WTC11 (cell line): ENCODE measurements around the gene ERCC8. TPM values are rescaled to one million over a fixed set of nuclear protein-coding genes. Genes with fewer than 3 reads are reported as not detected.

Source experiments
- ATAC-seq: fragments of 200-7000 bp; cut with Tn5 transposase; 2 replicates; pipeline ENCODE4 v1.10.0; 2021; ENCODE audit warnings: mild to moderate bottlenecking, moderate library complexity
- CTCF ChIA-PET: fragments of 300-600 bp; sonication (Branson Sonifier 250); formaldehyde crosslinking; loops from one replicate; lab custom pipeline; 2021; ENCODE audit warnings: antibody characterized with exemption; lab: Charles Lee
- POLR2A ChIA-PET: fragments of 350-600 bp; sonication (Branson Sonifier 250); formaldehyde crosslinking; loops from one replicate; lab custom pipeline; 2021; ENCODE audit warnings: antibody characterized with exemption; lab: Charles Lee
- DNase-seq: peaks from one replicate; pipeline ENCODE4 v3.0.0; 2021; ENCODE audit warnings: low spot score
- H3K27ac Mint-ChIP-seq: 2 replicates; pipeline ENCODE4 v1.8.0; 2021; ENCODE audit warnings: mixed read lengths
- H3K27me3 Mint-ChIP-seq: 2 replicates; pipeline ENCODE4 v1.8.0; 2021; ENCODE audit warnings: low read depth, mild to moderate bottlenecking, moderate library complexity, mixed read lengths
- H3K36me3 Mint-ChIP-seq: 2 replicates; pipeline ENCODE4 v1.8.0; 2021; ENCODE audit warnings: mixed read lengths
- H3K4me1 Mint-ChIP-seq: 2 replicates; pipeline ENCODE4 v1.8.0; 2022; ENCODE audit warnings: mixed read lengths
- H3K4me3 Mint-ChIP-seq: 2 replicates; pipeline ENCODE4 v1.8.0; 2021; ENCODE audit warnings: mild to moderate bottlenecking, moderate library complexity, mixed read lengths
- H3K9me3 Mint-ChIP-seq: 2 replicates; pipeline ENCODE4 v1.8.0; 2021; ENCODE audit warnings: mixed read lengths
- AFF4 ChIP-seq: sonication (generic); formaldehyde crosslinking; IDR thresholded peaks from 2 replicates; pipeline ENCODE4 v1.8.1; 2023; ENCODE audit warnings: mild to moderate bottlenecking, missing genetic modification reagents, borderline replicate concordance
- ATF6 ChIP-seq: sonication (generic); formaldehyde crosslinking; IDR thresholded peaks from 2 replicates; pipeline ENCODE4 v1.8.1; 2023; ENCODE audit warnings: mild to moderate bottlenecking, missing genetic modification reagents
- E2F4 ChIP-seq: sonication (generic); formaldehyde crosslinking; IDR thresholded peaks from 2 replicates; pipeline ENCODE4 v1.8.1; 2022; ENCODE audit warnings: low read depth, mild to moderate bottlenecking, moderate library complexity, missing genetic modification reagents, borderline replicate concordance
- GTF2I ChIP-seq: fragments of 250-450 bp; sonication (Bioruptor Pico); conservative IDR thresholded peaks from 2 replicates; pipeline ENCODE4 v1.4.0; 2021; ENCODE audit warnings: mild to moderate bottlenecking
- IRF2 ChIP-seq: sonication (generic); formaldehyde crosslinking; IDR thresholded peaks from 2 replicates; pipeline ENCODE4 v1.8.0; 2022; ENCODE audit warnings: low read depth, missing genetic modification reagents, borderline replicate concordance
- KAT7 ChIP-seq: sonication (generic); formaldehyde crosslinking; IDR thresholded peaks from 2 replicates; pipeline ENCODE4 v1.8.1; 2023; ENCODE audit warnings: missing genetic modification reagents, mild to moderate bottlenecking, borderline replicate concordance
- NFE2L1 ChIP-seq: sonication (generic); formaldehyde crosslinking; IDR thresholded peaks from 2 replicates; pipeline ENCODE4 v1.8.1; 2023; ENCODE audit warnings: missing genetic modification reagents
- NR3C1 ChIP-seq: sonication (generic); formaldehyde crosslinking; conservative IDR thresholded peaks from 2 replicates; pipeline ENCODE4 v1.8.1; 2023; ENCODE audit warnings: low read depth, mild to moderate bottlenecking, missing genetic modification reagents
- RELA ChIP-seq: sonication (generic); formaldehyde crosslinking; IDR thresholded peaks from 2 replicates; pipeline ENCODE4 v1.8.1; 2022; ENCODE audit warnings: missing genetic modification reagents, mild to moderate bottlenecking, borderline replicate concordance
- SMAD3 ChIP-seq: sonication (generic); formaldehyde crosslinking; IDR thresholded peaks from 2 replicates; pipeline ENCODE4 v1.8.0; 2022; ENCODE audit warnings: missing genetic modification reagents, mild to moderate bottlenecking, borderline replicate concordance
- STAT6 ChIP-seq: sonication (generic); formaldehyde crosslinking; conservative IDR thresholded peaks from 2 replicates; pipeline ENCODE4 v1.8.1; 2023; ENCODE audit warnings: mild to moderate bottlenecking, low read depth, missing genetic modification reagents, moderate library complexity
- TEAD1 ChIP-seq: sonication (generic); formaldehyde crosslinking; IDR thresholded peaks from 2 replicates; pipeline ENCODE4 v1.8.0; 2022; ENCODE audit warnings: mild to moderate bottlenecking, missing genetic modification reagents
- ZNF121 ChIP-seq: sonication (generic); formaldehyde crosslinking; IDR thresholded peaks from 2 replicates; pipeline ENCODE4 v1.8.0; 2023; ENCODE audit warnings: missing genetic modification reagents
- ZNF263 ChIP-seq: sonication (generic); formaldehyde crosslinking; IDR thresholded peaks from 2 replicates; pipeline ENCODE4 v1.8.1; 2022; ENCODE audit warnings: low read depth, mild to moderate bottlenecking, moderate library complexity, missing genetic modification reagents
- ZNF317 ChIP-seq: sonication (generic); formaldehyde crosslinking; IDR thresholded peaks from 2 replicates; pipeline ENCODE4 v1.8.1; 2023; ENCODE audit warnings: low read depth, mild to moderate bottlenecking, moderate library complexity, missing genetic modification reagents, borderline replicate concordance
- ZNF425 ChIP-seq: fragments of 250-450 bp; sonication (Bioruptor Pico); conservative IDR thresholded peaks from 2 replicates; pipeline ENCODE4 v1.9.0; 2021; ENCODE audit warnings: mild to moderate bottlenecking
- total RNA-seq: library from RNA; stranded (reverse); gene quantifications from 3 replicates; pipeline ENCODE4 v1.2.3, GENCODE V29; 2021

The ERCC8 gene
- total RNA-seq, 1 experiment from 2014 or later, result 14.6 TPM

- Mint-ChIP-seq H3K9me3 (peaks cover 19% of the 10 kb centered on the region), H3K27me3 (no peaks in the 10 kb centered on the region), H3K4me1 (no peaks in the 10 kb centered on the region), H3K4me3 (no peak overlapping the region), H3K27ac (no peak overlapping the region), H3K36me3 (peaks cover 18% of the 10 kb centered on the region)
- ChIA-PET CTCF (interaction anchor here (0.5 kb wide), 1 partner anchor 48 kb away, joined by 3 read pairs; no protein-coding TSS in a partner anchor), POLR2A (no interaction called here)
- DNase-seq, result no peak
- TF ChIP-seq TEAD1 (CRISPR knock-in tag) (no peak), ZNF121 (CRISPR knock-in tag) (no peak), ZNF263 (CRISPR knock-in tag) (no peak), E2F4 (CRISPR knock-in tag) (no peak), AFF4 (no peak), NFE2L1 (CRISPR knock-in tag) (no peak), ATF6 (CRISPR knock-in tag) (no peak), STAT6 (CRISPR knock-in tag) (no peak), NR3C1 (no peak), SMAD3 (CRISPR knock-in tag) (no peak), ZNF425 (CRISPR knock-in tag) (no peak), RELA (CRISPR knock-in tag) (no peak), IRF2 (no peak), GTF2I (CRISPR knock-in tag) (no peak), ZNF317 (no peak), KAT7 (no peak)
- ATAC-seq, result no peak
These were observed 88.8 kb downstream of the ERCC8 start for GRCh38 chr5:60856066-60856465.
